ENCODE data around the gene DBN1.

DNA sequence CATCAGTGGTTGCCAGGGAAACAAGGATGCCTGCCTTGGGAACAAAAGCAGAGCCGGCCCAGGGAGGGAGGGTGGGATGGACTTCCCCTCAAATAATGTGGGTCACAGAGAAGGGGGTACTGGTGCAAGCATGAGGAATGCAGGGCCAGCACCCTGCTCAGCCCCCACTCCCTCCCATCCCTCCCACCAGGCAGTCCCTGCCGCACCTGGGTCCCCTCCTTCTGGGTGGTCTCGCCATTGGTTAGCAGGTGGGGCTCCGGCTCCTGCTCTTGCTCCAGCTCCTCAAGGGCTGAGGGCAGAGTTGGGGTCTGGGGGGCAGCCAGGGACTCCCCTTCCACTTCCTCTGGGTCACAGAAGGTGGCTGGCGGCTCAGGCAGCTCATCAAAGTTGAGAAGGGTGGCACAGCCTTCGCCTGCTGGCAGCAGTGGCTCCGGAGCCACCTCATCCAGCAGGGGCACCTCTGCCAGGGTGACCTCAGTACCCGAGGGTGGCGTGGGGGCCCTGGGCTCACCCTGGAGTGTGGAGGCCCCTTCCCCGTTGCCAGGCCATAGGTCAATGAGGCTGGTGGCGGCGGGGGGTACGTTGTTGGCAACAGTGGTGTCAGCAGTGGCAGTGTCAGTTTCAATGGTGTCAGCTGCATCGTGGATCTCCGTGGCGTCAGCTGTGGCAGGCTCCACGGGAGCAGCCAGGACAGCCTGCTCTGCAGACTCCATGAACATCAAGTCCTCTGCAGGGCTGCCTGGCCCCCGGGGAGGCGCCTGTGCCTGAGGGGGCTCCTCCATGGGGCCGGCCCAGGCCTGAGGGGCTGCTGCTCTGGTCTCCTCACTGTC is 15.4 kb downstream of the DBN1 start:
- TF ChIP-seq, protein P1, sequence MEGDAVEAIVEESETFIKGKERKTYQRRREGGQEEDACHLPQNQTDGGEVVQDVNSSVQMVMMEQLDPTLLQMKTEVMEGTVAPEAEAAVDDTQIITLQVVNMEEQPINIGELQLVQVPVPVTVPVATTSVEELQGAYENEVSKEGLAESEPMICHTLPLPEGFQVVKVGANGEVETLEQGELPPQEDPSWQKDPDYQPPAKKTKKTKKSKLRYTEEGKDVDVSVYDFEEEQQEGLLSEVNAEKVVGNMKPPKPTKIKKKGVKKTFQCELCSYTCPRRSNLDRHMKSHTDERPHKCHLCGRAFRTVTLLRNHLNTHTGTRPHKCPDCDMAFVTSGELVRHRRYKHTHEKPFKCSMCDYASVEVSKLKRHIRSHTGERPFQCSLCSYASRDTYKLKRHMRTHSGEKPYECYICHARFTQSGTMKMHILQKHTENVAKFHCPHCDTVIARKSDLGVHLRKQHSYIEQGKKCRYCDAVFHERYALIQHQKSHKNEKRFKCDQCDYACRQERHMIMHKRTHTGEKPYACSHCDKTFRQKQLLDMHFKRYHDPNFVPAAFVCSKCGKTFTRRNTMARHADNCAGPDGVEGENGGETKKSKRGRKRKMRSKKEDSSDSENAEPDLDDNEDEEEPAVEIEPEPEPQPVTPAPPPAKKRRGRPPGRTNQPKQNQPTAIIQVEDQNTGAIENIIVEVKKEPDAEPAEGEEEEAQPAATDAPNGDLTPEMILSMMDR (IDR thresholded peaks at IDR 0.05) = no peak
- TF ChIP-seq EP300 (IDR thresholded peaks at IDR 0.05; ENCODE audit: borderline replicate concordance in 1 of 2, low read depth in 1 of 2, low read length in 1 of 2) (no peak), TAF1 (IDR thresholded peaks at IDR 0.05; ENCODE audit: borderline replicate concordance, low read depth, low read length) (no peak), NRF1 (IDR thresholded peaks at IDR 0.05; ENCODE audit: low read depth, low read length) (no peak), POLR2AphosphoS5 (IDR thresholded peaks at IDR 0.05; ENCODE audit: low read depth, low read length) (no peak)
- TF ChIP-seq, protein P2, sequence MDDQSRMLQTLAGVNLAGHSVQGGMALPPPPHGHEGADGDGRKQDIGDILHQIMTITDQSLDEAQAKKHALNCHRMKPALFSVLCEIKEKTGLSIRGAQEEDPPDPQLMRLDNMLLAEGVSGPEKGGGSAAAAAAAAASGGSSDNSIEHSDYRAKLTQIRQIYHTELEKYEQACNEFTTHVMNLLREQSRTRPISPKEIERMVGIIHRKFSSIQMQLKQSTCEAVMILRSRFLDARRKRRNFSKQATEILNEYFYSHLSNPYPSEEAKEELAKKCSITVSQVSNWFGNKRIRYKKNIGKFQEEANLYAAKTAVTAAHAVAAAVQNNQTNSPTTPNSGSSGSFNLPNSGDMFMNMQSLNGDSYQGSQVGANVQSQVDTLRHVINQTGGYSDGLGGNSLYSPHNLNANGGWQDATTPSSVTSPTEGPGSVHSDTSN (IDR thresholded peaks at IDR 0.05) = no peak

Data from SK-N-SH (cell line).